ENCODE data around the gene ATP6V0E2.

DNA sequence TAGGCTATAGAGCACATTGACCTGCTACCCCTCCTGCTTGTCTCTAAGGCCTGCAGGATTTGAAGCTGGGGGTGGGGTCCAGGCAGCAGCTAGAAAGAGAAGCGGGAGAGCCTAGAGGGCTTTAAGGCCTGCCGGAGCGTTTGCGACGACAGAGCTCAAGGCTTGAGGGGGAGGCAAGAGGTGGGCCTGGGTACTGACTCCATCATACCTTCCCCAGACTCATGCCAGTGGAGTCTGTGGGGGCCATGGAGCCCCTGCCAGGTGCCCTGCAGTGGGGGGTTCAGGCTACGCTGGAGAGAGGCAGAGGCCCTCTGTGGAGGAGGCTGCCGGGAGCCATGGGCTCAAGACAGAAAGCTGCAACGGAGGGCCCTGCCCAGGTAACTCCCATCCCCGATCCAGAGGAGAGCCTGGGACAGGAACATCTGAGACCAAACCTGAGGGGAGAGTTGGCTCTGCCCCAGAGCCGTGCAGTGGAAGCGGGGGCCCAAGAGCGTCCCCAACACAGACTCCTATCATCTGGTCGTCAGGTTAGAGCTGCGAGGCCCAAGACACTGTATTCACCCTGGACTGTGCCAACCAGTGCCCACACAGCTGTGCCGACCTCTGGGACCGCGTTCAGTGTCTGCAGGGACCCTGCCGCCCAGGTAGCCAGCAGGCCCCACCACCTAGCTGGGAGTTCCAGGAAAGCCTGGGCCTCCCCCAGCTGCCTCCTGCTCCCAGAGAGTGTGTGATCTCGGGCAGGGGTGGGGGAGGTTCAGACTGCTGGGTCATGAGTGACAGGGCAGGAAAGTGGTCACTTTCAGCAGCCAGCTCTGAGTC lies 48.8 kb upstream of the ATP6V0E2 start:
- TF ChIP-seq EZH2 (IDR thresholded peaks at IDR 0.05; ENCODE audit: insufficient read depth, low read length) = no peak
- TF ChIP-seq, protein P1, sequence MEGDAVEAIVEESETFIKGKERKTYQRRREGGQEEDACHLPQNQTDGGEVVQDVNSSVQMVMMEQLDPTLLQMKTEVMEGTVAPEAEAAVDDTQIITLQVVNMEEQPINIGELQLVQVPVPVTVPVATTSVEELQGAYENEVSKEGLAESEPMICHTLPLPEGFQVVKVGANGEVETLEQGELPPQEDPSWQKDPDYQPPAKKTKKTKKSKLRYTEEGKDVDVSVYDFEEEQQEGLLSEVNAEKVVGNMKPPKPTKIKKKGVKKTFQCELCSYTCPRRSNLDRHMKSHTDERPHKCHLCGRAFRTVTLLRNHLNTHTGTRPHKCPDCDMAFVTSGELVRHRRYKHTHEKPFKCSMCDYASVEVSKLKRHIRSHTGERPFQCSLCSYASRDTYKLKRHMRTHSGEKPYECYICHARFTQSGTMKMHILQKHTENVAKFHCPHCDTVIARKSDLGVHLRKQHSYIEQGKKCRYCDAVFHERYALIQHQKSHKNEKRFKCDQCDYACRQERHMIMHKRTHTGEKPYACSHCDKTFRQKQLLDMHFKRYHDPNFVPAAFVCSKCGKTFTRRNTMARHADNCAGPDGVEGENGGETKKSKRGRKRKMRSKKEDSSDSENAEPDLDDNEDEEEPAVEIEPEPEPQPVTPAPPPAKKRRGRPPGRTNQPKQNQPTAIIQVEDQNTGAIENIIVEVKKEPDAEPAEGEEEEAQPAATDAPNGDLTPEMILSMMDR (IDR thresholded peaks at IDR 0.05; ENCODE audit: insufficient read depth, low read depth, low read length) = no peak

All from astrocyte (in vitro differentiated cells and primary cell).